Measurements from ENCODE around the gene SELENBP1.

SELENBP1 gene

DNA sequence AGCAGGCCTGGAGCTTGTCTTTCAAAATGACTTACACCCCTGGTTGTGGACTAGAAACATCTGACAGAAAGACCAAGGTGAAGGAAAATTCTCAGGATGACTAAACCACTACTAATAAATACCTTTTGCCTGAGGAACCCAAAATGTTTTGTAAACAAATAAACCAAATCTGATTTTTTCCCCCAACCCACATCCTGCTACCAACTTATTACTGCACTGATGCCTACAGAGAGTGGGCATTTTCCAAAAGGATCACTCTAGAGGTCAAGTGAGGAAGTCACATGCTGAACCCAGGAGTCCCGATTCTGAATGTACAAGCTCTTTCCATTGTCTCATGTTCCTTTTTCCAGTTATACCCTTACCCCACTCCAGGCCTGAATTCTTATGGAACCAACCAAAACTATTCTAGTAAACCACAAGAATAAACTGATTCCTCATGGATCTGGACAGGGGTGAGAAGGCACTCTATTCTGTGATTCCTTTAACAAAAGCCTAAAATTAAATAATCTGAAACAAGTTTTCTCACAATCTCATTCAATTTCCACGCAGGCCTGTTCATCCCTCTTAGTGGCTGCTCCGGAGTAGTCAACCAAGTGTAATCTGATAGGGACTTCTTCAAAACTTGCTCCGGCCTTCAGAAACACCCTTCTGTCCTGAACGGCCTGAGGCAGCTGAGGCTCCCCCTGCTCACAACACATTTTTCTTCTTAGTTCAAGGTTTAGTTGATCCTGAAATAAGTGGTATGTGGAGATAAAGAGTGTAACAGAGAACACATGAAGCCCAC, 46.7 kb downstream of the SELENBP1 start:
- no peak for ATAC-seq
- TF ChIP-seq CSDC2 (CRISPR knock-in tag; IDR thresholded peaks at IDR 0.05) (no peak), GLIS3 (CRISPR knock-in tag; IDR thresholded peaks at IDR 0.05) (no peak), ESRRG (CRISPR knock-in tag; IDR thresholded peaks at IDR 0.05) (no peak), ZNF565 (CRISPR knock-in tag; conservative IDR thresholded peaks at IDR 0.05; ENCODE audit: low read depth) (no peak), ARNTL (CRISPR knock-in tag; IDR thresholded peaks at IDR 0.05; ENCODE audit: borderline replicate concordance, low read depth) (no peak), ISL1 (CRISPR knock-in tag; IDR thresholded peaks at IDR 0.05) (no peak), SNAI2 (CRISPR knock-in tag; IDR thresholded peaks at IDR 0.05) (no peak), ZFP3 (CRISPR knock-in tag; IDR thresholded peaks at IDR 0.05) (no peak), TOX (CRISPR knock-in tag; IDR thresholded peaks at IDR 0.05; ENCODE audit: borderline replicate concordance) (no peak), BACH2 (CRISPR knock-in tag; IDR thresholded peaks at IDR 0.05; ENCODE audit: borderline replicate concordance) (no peak), PPARA (CRISPR knock-in tag; IDR thresholded peaks at IDR 0.05; ENCODE audit: borderline replicate concordance) (no peak), ZFP30 (CRISPR knock-in tag; IDR thresholded peaks at IDR 0.05) (no peak), OSR1 (CRISPR knock-in tag; IDR thresholded peaks at IDR 0.05) (no peak)
- TF ChIP-seq, protein P1, sequence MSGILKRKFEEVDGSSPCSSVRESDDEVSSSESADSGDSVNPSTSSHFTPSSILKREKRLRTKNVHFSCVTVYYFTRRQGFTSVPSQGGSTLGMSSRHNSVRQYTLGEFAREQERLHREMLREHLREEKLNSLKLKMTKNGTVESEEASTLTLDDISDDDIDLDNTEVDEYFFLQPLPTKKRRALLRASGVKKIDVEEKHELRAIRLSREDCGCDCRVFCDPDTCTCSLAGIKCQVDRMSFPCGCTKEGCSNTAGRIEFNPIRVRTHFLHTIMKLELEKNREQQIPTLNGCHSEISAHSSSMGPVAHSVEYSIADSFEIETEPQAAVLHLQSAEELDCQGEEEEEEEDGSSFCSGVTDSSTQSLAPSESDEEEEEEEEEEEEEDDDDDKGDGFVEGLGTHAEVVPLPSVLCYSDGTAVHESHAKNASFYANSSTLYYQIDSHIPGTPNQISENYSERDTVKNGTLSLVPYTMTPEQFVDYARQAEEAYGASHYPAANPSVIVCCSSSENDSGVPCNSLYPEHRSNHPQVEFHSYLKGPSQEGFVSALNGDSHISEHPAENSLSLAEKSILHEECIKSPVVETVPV (CRISPR knock-in tag; IDR thresholded peaks at IDR 0.05): no peak
- TF ChIP-seq, protein P2, sequence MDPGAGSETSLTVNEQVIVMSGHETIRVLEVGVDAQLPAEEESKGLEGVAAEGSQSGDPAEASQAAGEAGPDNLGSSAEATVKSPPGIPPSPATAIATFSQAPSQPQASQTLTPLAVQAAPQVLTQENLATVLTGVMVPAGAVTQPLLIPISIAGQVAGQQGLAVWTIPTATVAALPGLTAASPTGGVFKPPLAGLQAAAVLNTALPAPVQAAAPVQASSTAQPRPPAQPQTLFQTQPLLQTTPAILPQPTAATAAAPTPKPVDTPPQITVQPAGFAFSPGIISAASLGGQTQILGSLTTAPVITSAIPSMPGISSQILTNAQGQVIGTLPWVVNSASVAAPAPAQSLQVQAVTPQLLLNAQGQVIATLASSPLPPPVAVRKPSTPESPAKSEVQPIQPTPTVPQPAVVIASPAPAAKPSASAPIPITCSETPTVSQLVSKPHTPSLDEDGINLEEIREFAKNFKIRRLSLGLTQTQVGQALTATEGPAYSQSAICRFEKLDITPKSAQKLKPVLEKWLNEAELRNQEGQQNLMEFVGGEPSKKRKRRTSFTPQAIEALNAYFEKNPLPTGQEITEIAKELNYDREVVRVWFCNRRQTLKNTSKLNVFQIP (CRISPR knock-in tag; IDR thresholded peaks at IDR 0.05; ENCODE audit: borderline replicate concordance, low read depth): no peak
- TF ChIP-seq, protein P3, sequence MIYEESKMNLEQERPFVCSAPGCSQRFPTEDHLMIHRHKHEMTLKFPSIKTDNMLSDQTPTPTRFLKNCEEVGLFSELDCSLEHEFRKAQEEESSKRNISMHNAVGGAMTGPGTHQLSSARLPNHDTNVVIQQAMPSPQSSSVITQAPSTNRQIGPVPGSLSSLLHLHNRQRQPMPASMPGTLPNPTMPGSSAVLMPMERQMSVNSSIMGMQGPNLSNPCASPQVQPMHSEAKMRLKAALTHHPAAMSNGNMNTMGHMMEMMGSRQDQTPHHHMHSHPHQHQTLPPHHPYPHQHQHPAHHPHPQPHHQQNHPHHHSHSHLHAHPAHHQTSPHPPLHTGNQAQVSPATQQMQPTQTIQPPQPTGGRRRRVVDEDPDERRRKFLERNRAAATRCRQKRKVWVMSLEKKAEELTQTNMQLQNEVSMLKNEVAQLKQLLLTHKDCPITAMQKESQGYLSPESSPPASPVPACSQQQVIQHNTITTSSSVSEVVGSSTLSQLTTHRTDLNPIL (CRISPR knock-in tag; IDR thresholded peaks at IDR 0.05; ENCODE audit: low read depth): no peak

DNA sequence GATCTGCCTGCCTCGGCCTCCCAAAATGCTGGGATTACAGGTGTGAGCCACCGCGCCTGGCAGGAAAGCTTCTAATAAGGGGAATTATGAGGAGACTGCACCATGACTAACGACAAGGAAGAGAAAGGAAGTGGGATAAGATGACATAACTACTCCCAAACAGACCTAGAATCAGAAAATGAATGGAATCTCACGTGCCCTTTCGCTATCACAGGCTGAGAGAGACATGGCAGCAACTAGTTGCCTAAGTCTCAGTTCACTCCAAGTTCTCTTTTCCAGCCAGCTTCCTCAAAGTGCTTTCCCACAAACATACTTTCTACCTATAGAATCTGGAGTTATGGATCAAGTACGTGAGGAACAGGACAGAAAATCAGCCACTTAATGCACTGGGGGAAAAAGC, 47.3 kb downstream of the SELENBP1 start:
- ATAC-seq: no peak

DNA sequence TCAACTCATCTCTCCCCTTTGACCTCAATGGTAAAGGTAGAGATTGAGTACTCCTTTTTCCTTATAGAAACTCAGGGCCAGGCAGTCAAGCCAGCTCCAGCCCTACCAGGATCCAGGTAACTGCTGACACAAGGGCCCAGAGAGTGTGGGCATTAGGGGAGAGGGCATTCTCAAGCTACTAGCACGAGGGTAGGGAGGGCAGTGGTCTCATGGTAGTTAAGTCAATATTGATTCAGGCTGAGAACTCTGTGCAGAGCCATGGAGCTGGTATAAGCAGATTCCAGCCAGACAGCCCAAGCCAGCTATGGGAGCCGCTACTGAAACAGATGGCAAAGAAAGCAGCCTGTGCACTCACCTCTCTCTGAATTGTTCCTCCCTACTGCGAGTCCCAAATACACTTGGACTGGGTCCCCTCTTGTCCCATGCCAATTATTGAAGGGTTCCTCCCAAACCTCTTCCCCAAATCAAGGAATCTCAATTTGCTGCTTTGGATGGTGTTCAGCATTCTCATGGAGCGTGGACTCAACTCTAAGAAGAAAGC, 48.0 kb downstream of the SELENBP1 start:
- no peak for ATAC-seq

More for the DNA sequence above, 47.3 kb downstream of the SELENBP1 start:
- no peak for TF ChIP-seq ZFP3 (CRISPR knock-in tag; IDR thresholded peaks at IDR 0.05)
- TF ChIP-seq SNAI2 (CRISPR knock-in tag; IDR thresholded peaks at IDR 0.05): no peak
- no peak for TF ChIP-seq RARB (CRISPR knock-in tag; IDR thresholded peaks at IDR 0.05)
- TF ChIP-seq GLIS3 (CRISPR knock-in tag; IDR thresholded peaks at IDR 0.05): no peak
- TF ChIP-seq ZNF565 (CRISPR knock-in tag; conservative IDR thresholded peaks at IDR 0.05; ENCODE audit: low read depth): no peak
- no peak for TF ChIP-seq ZNF8 (CRISPR knock-in tag; IDR thresholded peaks at IDR 0.05)

More for the DNA sequence above, 48.0 kb downstream of the SELENBP1 start:
- TF ChIP-seq ZFP3 (CRISPR knock-in tag; IDR thresholded peaks at IDR 0.05) (no peak), ARNTL (CRISPR knock-in tag; IDR thresholded peaks at IDR 0.05; ENCODE audit: borderline replicate concordance, low read depth) (no peak), ESRRG (CRISPR knock-in tag; IDR thresholded peaks at IDR 0.05) (no peak), ZFP30 (CRISPR knock-in tag; IDR thresholded peaks at IDR 0.05) (no peak), TCF4 (CRISPR knock-in tag; IDR thresholded peaks at IDR 0.05; ENCODE audit: borderline replicate concordance) (no peak), TOX (CRISPR knock-in tag; IDR thresholded peaks at IDR 0.05; ENCODE audit: borderline replicate concordance) (no peak), ZNF70 (CRISPR knock-in tag; IDR thresholded peaks at IDR 0.05) (no peak)
- TF ChIP-seq, protein P3 (CRISPR knock-in tag; IDR thresholded peaks at IDR 0.05; ENCODE audit: low read depth): no peak
- TF ChIP-seq, protein P1 (CRISPR knock-in tag; IDR thresholded peaks at IDR 0.05): no peak

Data from SK-N-SH treated with all-trans-retinoic acid at 6 μM for 48 hours (cell line).